Measurements from ENCODE around the gene CRYGS.
"Not testable (repeated sequence)": the region's sequence is repeated elsewhere in the genome, so short reads cannot be mapped to it uniquely, and the experiment has no call there.

Gene CRYGS

GRCh38 chr3:186544281-186544680 lies at the start of gene CRYGS:
Gene CRYGS, minus strand, starts transcription at chr3:186544380. Its CDS starts 54 bp downstream, at chr3:186544326.
- no peak for DNase-seq (ENCODE audit: low read depth, low spot score)

- no peak for DNase-seq (ENCODE audit: low read depth, low spot score)
These were observed 49.7 kb upstream of the CRYGS start for GRCh38 chr3:186593862-186594261.

- no peak for DNase-seq (ENCODE audit: low read depth, low spot score)
These were observed 48.5 kb upstream of the CRYGS start for GRCh38 chr3:186592682-186593081.

- DNase-seq (ENCODE audit: low read depth, low spot score) = no peak
These were observed 46.6 kb upstream of the CRYGS start for GRCh38 chr3:186590580-186591295.

GRCh38 chr3:186589856-186590579 lies 45.8 kb upstream of the CRYGS start:
- DNase-seq (ENCODE audit: low read depth, low spot score) = no peak

- DNase-seq (ENCODE audit: low read depth, low spot score) = no peak
These were observed 44.9 kb upstream of the CRYGS start for GRCh38 chr3:186589121-186589520.

- DNase-seq (ENCODE audit: low read depth, low spot score) = no peak
These were observed 44.5 kb upstream of the CRYGS start for GRCh38 chr3:186588632-186589031.

- no peak for DNase-seq (ENCODE audit: low read depth, low spot score)
These were observed 43.0 kb upstream of the CRYGS start for GRCh38 chr3:186587183-186587582.

GRCh38 chr3:186586245-186586644 lies 42.1 kb upstream of the CRYGS start:
- DNase-seq (ENCODE audit: low read depth, low spot score) = not testable (repeated sequence)

- DNase-seq (ENCODE audit: low read depth, low spot score) = no peak
These were observed 39.7 kb upstream of the CRYGS start for GRCh38 chr3:186583831-186584230.

GRCh38 chr3:186582541-186582940 lies 38.4 kb upstream of the CRYGS start:
- DNase-seq (ENCODE audit: low read depth, low spot score) = no peak

GRCh38 chr3:186580785-186581184 lies 36.6 kb upstream of the CRYGS start:
- DNase-seq (ENCODE audit: low read depth, low spot score) = no peak

- DNase-seq (ENCODE audit: low read depth, low spot score) = no peak
These were observed 33.3 kb upstream of the CRYGS start for GRCh38 chr3:186577521-186577920.

GRCh38 chr3:186571644-186572013 lies 27.4 kb upstream of the CRYGS start:
- no peak for DNase-seq (ENCODE audit: low read depth, low spot score)

GRCh38 chr3:186570941-186571643 lies 26.9 kb upstream of the CRYGS start:
- DNase-seq (ENCODE audit: low read depth, low spot score) = no peak

- peak; percentile 97 for DNase-seq (ENCODE audit: low read depth, low spot score)
These were observed 26.1 kb upstream of the CRYGS start, which contains the start of gene DNAJB11 for GRCh38 chr3:186570096-186570940. Gene DNAJB11, plus strand, starts transcription at chr3:186570720. Its CDS starts 178 bp downstream, at chr3:186570898.

- no peak for DNase-seq (ENCODE audit: low read depth, low spot score)
These were observed 25.6 kb upstream of the CRYGS start for GRCh38 chr3:186569779-186570095.

- not testable (repeated sequence) for DNase-seq (ENCODE audit: low read depth, low spot score)
These were observed 25.2 kb upstream of the CRYGS start for GRCh38 chr3:186569361-186569760.

- DNase-seq (ENCODE audit: low read depth, low spot score) = peak; percentile 92
These were observed 23.1 kb upstream of the CRYGS start, which contains the start of gene TBCCD1 for GRCh38 chr3:186567072-186567921. Gene TBCCD1, minus strand, starts transcription at chr3:186567339. Its CDS starts 3,010 bp downstream, at chr3:186564329.

GRCh38 chr3:186566772-186567071 lies 22.5 kb upstream of the CRYGS start:
- DNase-seq (ENCODE audit: low read depth, low spot score) = no peak

GRCh38 chr3:186564586-186564985 lies 20.4 kb upstream of the CRYGS start:
- no peak for DNase-seq (ENCODE audit: low read depth, low spot score)

Measured in activated CD4-positive, CD25-positive, alpha-beta regulatory T cell treated with anti-CD3 and anti-CD28 coated beads, Interleukin-2, amount 50 U/mL, for 16 hours (primary cell).